WERI-Rb-1 (cell line): Measurements from ENCODE around the gene METTL24.

Experiments used
- DNase-seq: peaks from one replicate; pipeline ENCODE4 v3.0.0-alpha.2; 2020
- H3K27ac ChIP-seq: fragments of 250-450 bp; sonication (Bioruptor Pico); 2 replicates; pipeline ENCODE4 v1.5.1; 2020; ENCODE audit warnings: mild to moderate bottlenecking, moderate library complexity
- H3K27me3 ChIP-seq: fragments of 250-450 bp; sonication (Bioruptor Pico); 2 replicates; pipeline ENCODE4 v1.5.1; 2021; ENCODE audit warnings: mild to moderate bottlenecking, low read depth, moderate library complexity; ENCODE audit not compliant: insufficient read depth, severe bottlenecking
- H3K36me3 ChIP-seq: fragments of 250-450 bp; sonication (Bioruptor Pico); 2 replicates; pipeline ENCODE4 v1.5.1; 2020; ENCODE audit warnings: mild to moderate bottlenecking, moderate library complexity
- H3K4me3 ChIP-seq: 2 replicates; pipeline ENCODE4 v1.5.1; 2011; ENCODE audit warnings: low read depth, mild to moderate bottlenecking, control low read depth, low read length
- H3K9me3 ChIP-seq: fragments of 250-450 bp; sonication (Bioruptor Pico); 2 replicates; pipeline ENCODE4 v1.5.1; 2021; ENCODE audit warnings: mild to moderate bottlenecking, moderate library complexity; ENCODE audit not compliant: severe bottlenecking
- CTCF ChIP-seq: IDR thresholded peaks from 2 replicates; pipeline ENCODE4 v1.5.1; 2011; ENCODE audit warnings: low read depth, mild to moderate bottlenecking, control low read depth, inconsistent platforms, low read length

METTL24 gene

GRCh38 chr6:110387986-110388385 lies 29.8 kb upstream of the METTL24 start:
- no peak overlapping the region for H3K27ac ChIP-seq
- no peak for DNase-seq
- no peaks in the 10 kb centered on the region for H3K36me3 ChIP-seq
- H3K4me3 ChIP-seq, result no peak overlapping the region
- TF ChIP-seq CTCF, result no peak
- no peaks in the 10 kb centered on the region for H3K27me3 ChIP-seq
- H3K9me3 ChIP-seq, result no peaks in the 10 kb centered on the region

DNA sequence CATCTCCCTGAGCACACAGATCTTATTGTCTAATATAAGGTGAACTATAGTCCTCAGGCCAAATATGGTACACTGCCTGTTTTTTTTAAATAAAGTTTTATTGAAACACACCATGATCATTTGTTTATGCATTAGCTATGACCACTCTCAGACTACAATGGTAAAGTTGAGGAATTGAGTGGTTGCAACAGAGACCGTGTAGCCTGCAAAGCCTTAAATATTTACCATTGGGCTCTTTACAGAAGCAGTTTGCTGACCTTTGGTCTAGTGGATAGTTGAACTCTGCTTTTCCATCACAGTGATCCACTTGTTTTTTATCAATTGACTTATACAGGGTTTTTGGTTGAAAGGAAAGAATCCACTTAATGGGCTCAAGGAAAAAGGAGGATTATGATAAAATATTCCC lies 27.3 kb upstream of the METTL24 start:
- no peaks in the 10 kb centered on the region for H3K36me3 ChIP-seq
- DNase-seq, result no peak
- no peaks in the 10 kb centered on the region for H3K27me3 ChIP-seq
- peaks cover 6% of the 10 kb centered on the region for H3K9me3 ChIP-seq
- H3K27ac ChIP-seq, result no peak overlapping the region
- TF ChIP-seq CTCF, result no peak
- H3K4me3 ChIP-seq, result no peak overlapping the region

GRCh38 chr6:110378552-110378951 lies 20.4 kb upstream of the METTL24 start:
- DNase-seq, result peak; percentile 94
- peak overlapping the region; percentile 3; the same call in 1 of the 2 replicates for H3K4me3 ChIP-seq
- peak; percentile 55 for TF ChIP-seq CTCF
- H3K9me3 ChIP-seq, result peaks cover 6% of the 10 kb centered on the region
- no peaks in the 10 kb centered on the region for H3K27me3 ChIP-seq
- no peaks in the 10 kb centered on the region for H3K36me3 ChIP-seq
- H3K27ac ChIP-seq, result no peak overlapping the region; the same call in 1 of the 2 replicates

DNA sequence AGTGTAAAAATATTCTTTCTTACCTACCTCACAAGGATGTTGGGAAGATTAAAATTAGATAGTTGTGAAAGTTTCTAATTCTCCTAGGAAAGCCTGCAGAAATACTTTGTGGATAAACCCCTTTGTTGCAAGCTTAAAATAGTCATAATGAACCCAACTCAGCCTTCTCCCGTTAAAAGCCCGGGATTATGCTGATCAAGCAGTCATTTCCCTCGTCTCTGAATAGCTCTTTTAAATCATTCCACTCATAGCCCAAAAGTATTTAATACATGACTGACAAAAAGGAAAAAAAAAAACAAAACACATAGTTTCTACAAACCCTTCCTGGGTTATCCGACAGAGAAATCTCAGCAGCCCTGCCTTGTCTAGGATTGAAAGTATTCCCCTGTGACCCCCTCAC lies 10.9 kb upstream of the METTL24 start:
- H3K27me3 ChIP-seq, result no peaks in the 10 kb centered on the region
- H3K27ac ChIP-seq, result no peak overlapping the region
- no peaks in the 10 kb centered on the region for H3K36me3 ChIP-seq

DNA sequence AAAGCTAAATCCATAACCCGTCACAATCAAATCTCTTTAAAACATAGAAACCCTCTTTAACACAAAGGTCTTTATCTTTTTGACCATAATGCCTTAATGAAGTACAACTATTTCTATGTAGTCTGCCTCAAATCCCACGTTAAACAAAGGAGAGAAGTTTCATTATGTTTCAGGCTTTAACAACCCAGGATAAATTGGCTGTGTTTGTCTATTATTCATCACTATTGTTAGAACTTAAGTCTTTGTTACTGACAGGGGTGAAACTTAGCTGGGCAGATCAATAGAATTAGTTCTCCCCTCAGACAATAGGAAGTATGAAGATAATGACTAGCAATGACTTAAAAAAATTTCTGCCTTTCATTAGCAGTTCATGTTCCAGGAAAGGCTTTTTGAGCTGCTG lies 10.1 kb upstream of the METTL24 start:
- no peaks in the 10 kb centered on the region for H3K9me3 ChIP-seq
- no peak overlapping the region for H3K27ac ChIP-seq
- DNase-seq, result no peak
- H3K27me3 ChIP-seq, result no peaks in the 10 kb centered on the region
- no peak overlapping the region for H3K4me3 ChIP-seq
- TF ChIP-seq CTCF, result no peak
- H3K36me3 ChIP-seq, result no peaks in the 10 kb centered on the region

More for the DNA sequence above, 10.9 kb upstream of the METTL24 start:
- no peak for DNase-seq
- Histone ChIP-seq H3K9me3 (no peaks in the 10 kb centered on the region), H3K4me3 (no peak overlapping the region)
- TF ChIP-seq CTCF, result no peak

DNA sequence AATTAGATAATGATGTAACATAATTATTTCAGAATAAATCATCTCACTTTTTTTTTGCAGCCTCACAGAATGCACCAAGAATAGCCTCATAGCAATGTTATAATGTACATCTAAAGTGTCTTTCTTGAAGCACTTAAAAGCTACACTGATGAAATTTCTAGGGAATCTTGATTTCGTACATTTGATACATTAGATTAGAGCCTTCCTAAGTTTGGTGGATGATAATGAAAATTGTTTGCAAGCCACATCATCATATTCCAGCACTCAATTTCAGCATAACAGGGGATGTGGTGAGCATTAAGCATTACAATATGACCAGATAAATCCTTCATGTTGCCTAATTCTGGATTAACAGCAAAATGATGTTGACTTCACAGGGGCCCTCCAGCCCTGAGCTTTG lies 9.7 kb upstream of the METTL24 start:
- H3K4me3 ChIP-seq, result no peak overlapping the region
- no peak overlapping the region for H3K27ac ChIP-seq
- no peaks in the 10 kb centered on the region for H3K36me3 ChIP-seq
- no peak for DNase-seq
- H3K27me3 ChIP-seq, result no peaks in the 10 kb centered on the region
- no peak for TF ChIP-seq CTCF
- no peaks in the 10 kb centered on the region for H3K9me3 ChIP-seq
